ENCODE results near the gene DHRS4L2.
"Not testable (repeated sequence)": the region's sequence is repeated elsewhere in the genome, so short reads cannot be mapped to it uniquely, and the experiment has no call there.

The DHRS4L2 gene

DNA sequence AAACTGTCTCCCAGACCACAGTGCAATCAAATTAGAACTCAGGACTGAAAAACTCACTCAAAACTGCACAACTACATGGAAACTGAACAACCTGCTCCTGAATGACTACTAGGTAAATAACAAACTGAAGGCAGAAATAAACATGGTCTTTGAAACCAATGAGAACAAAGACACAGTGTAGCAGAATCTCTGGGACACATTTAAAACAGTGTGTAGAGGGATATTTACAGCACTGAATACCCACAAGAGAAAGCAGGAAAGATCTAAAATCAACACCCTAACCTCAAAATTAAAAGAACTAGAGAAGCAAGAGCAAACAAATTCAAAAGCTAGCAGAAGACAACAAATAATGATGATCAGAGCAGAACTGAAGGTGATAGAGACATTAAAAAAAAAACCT is 14.7 kb upstream of the DHRS4L2 start:
- not testable (repeated sequence) for DNase-seq

- DNase-seq: not testable (repeated sequence)
These were observed 11.5 kb upstream of the DHRS4L2 start for GRCh38 chr14:23977208-23977607.

- DNase-seq: not testable (repeated sequence)
These were observed 6.5 kb upstream of the DHRS4L2 start for GRCh38 chr14:23981951-23982813.

GRCh38 chr14:23984891-23985602 is 3.7 kb upstream of the DHRS4L2 start:
- no peak for DNase-seq

GRCh38 chr14:23988223-23988606 is 514 bp upstream of the DHRS4L2 start:
- not testable (repeated sequence) for DNase-seq

DNA sequence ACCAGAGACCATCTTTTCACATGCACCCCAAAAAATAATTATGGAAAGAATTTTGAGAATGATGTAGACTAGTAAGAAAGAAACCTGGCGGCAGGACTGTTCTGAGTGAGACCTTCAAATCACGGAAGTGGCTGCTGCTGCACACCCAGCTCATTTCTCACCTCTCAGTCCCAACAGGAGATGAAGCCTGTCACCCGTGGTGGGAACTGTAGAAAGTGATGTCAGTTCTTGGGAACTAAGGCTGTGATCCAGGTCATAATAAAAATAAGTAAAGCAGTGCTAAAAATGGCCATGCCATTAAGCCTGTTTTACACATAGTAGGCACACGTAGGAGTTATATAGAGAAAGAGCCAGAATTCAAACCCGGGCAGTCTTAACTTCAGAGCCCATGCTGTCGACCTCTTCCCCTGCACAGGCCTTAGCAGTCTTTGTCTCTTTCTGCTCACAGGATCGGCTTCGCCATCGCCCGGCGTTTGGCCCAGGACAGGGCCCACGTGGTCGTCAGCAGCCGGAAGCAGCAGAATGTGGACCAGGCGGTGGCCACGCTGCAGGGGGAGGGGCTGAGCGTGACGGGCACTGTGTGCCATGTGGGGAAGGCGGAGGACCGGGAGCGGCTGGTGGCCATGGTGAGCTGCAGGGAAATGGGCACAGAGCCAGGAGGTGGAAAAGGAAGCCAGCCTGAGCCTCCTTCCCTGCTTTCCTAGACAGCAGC is 1.2 kb downstream of the DHRS4L2 start:
- not testable (repeated sequence) for DNase-seq

DNA sequence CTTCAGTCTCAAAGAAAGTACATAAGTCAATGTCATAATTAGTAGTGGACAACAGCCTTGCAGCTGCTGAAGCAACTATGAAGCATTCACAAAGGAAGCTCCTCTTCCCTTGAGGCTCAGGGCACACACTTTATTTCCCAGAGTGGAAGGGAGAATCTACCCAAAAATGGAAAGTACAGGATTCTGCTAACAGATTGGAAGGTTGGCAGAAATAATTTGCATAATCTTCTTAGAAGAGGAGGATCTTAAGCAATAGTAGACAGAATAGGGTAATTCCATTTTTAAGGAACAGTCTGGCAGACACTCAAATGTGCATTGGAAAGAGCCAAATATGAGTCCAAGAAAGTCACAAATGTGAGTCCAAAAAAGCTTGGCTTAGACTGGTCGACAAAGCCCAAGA is 2.2 kb downstream of the DHRS4L2 start:
- DNase-seq: not testable (repeated sequence)

- DNase-seq: not testable (repeated sequence)
These were observed 4.3 kb downstream of the DHRS4L2 start for GRCh38 chr14:23993042-23993441.

DNA sequence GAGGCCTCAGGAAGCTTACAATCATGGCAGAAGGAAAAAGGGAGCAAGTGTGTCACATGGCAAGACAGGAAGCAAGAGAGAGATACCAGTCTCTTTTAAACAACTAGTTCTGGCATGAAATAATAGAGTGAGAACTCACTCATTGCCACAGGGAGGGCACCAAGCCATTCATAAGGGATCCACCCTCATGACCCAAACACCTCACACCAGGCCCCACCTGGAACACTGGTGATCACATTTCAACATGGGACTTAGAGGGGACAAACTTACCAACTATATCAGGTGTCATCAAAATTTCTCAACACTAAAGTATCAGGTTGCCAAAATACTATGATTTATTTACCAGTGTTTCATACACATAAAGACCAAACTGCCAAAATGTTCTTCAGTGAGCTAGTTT is 7.3 kb downstream of the DHRS4L2 start:
- DNase-seq: not testable (repeated sequence)

GRCh38 chr14:23996825-23997224 is 8.1 kb downstream of the DHRS4L2 start:
- DNase-seq: not testable (repeated sequence)

- not testable (repeated sequence) for DNase-seq
These were observed 10.9 kb downstream of the DHRS4L2 start for GRCh38 chr14:23999640-24000039.

DNA sequence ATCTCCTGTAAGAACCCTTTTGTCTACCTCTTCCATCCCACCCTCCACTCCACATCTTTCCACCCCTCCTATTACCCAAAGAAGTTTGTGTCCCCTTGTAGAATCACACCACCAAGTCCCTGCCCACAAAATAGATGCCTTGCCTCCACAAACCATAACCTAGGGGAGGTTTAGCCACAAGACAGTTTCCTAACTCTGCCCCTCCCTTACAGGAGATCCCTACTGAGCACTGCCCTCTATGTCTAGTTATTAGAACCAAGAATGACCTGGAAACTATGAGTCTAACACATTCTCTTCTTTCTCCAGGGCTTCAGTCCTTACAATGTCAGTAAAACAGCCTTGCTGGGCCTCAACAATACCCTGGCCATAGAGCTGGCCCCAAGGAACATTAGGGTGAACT is 12.3 kb downstream of the DHRS4L2 start:
- not testable (repeated sequence) for DNase-seq

- DNase-seq: not testable (repeated sequence)
These were observed 12.9 kb downstream of the DHRS4L2 start for GRCh38 chr14:24001679-24002078.

GRCh38 chr14:24006471-24006816 is 17.7 kb downstream of the DHRS4L2 start:
- not testable (repeated sequence) for DNase-seq

DNA sequence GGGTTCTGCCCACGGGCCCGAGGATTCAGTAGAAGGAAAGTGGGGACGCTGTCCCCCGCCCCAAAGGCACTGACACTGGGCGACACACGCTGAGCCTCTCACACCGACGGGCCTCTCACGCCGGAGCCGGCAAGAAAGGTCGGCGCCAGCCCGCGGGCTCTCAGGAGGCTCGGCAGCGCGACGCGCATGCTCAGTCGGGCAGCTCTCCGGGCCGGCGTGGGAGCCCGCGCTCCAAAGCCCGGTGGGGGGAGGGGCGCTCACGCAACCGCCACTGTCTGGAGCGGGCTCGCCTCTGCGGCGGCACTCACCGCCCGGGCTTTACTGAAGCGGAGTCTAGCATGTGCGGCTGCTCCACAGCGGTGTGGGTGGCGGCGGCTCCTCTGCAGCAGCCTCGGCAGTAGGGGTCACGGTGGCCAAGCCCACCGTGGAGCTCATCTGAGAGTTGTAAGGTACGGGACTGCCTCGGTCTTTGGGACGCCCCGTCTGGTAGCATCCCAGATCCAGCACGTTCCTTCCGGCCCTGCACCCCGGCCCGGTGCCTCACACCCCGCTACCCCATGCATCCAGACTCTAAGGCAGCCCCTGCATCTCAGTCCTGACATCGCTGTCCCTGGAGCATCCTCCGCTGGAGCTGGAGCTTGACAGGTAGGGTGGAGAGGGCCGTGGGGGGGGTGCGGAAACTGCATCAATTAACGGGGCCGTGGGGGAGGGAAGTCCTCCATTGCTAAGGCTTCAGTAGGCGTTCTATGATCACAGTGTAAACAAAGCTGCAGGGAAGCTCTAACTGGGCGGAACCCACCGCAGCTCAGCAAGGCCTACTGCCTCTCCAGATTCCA is 18.3 kb downstream of the DHRS4L2 start:
- peak in 1 of 2 donors; percentile 3 for DNase-seq

GRCh38 chr14:24011051-24011450 is 22.3 kb downstream of the DHRS4L2 start:
- no peak for DNase-seq

DNA sequence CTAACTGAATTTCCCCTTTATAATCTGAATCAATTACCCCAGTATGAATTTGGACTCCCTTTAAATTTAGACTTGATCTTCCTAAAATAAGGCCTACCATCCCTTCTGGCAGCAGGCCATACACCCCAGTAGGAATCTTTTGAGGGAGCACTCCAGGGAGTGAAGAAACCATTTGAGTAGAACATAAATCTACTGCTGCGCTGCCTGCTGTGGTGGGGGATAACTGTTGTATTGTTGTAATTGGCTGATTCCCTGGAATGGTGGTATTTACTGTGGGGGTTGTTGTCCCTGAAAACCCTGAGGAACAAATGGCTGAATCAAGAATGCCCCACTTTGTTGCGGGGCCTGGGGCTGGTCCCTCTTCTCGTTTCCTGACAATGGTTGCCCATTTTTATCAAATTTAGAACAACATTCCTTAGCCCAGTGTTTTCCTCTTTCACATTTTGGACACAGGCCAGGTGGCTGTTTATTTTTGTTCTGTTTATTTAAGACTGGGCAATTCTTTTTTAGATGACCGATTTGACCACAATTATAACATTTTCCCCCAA is 24.1 kb downstream of the DHRS4L2 start:
- not testable (repeated sequence) for DNase-seq

DNA sequence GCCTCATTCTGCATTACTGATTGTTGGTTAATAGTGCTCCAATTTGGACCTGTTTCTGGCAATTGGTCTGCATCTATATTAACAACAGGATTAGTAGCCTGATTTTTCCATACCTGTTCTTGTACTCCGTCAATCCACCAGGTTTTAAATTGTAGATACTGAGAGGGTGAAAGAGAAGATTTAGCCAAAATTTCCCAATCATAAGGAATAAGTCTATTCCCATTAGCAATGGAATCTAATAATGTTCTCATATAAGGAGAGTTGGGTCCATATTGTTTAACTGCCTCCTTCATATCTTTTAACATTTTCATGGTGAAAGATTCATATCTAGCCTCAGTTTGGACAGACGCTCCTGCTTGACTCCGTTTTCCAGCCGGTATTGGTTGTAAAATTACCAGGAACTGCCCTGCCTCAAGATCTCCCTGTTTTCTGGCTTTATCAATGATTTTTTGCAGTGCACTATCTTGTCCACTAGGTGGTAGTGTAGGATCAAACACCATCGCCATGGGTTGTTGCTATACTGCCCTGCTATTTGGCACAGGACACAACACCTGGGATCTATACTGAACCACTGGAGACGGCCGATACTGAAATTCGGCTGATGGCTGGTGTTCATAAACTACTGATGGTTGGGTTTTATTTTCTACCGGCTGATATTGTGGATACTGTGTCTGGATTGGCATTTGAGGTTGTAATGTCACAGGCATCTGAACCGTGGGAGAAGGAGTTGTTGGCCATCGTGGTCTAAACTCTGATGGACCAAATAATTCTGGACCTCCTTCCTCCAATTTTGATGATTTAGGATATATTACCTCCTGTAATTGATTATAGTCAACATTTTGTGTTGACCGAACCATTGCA is 25.2 kb downstream of the DHRS4L2 start:
- peak in 1 of 2 donors; percentile 76 for DNase-seq

DNA sequence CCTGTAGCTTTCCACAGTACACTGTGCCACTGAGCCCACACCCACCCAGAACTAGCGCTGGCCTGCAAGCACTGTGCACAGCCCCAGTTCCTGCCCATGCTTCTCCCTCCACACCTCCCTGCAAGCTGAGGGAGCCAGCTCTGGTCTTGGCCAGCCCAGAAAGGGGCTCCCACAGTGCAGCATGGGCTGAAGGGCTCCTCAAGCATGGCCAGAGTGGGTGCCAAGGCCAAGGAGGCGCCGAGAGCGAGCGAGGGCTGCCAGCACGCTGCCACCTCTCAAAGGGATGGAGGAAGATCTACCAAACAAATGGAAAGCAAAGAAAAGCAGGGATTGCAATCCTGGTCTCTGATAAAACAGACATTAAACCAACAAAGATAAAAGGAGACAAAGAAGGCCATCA is 27.0 kb downstream of the DHRS4L2 start:
- not testable (repeated sequence) for DNase-seq

GRCh38 chr14:24018978-24019377 is 30.2 kb downstream of the DHRS4L2 start:
- DNase-seq: not testable (repeated sequence)

- not testable (repeated sequence) for DNase-seq
These were observed 31.2 kb downstream of the DHRS4L2 start for GRCh38 chr14:24019944-24020343.
